HEK293 (cell line): ENCODE results near the gene ADAMTS12.

Experiments
- ZBTB48 ChIP-seq: fragments of 450-650 bp; formaldehyde crosslinking; IDR thresholded peaks from 2 replicates; pipeline ENCODE4 v1.5.1; 2016; ENCODE audit warnings: missing biosample characterization, missing genetic modification characterization
- TF ChIP-seq, protein P1 (sequence below): fragments of 450-650 bp; formaldehyde crosslinking; conservative IDR thresholded peaks from 2 replicates; pipeline ENCODE4 v1.5.1; 2016; ENCODE audit warnings: low read depth, missing biosample characterization, missing genetic modification characterization
- TF ChIP-seq, protein P2 (sequence below): fragments of 450-650 bp; formaldehyde crosslinking; IDR thresholded peaks from 2 replicates; pipeline ENCODE4 v1.5.1; 2016; ENCODE audit warnings: missing biosample characterization, missing genetic modification characterization

DNA sequence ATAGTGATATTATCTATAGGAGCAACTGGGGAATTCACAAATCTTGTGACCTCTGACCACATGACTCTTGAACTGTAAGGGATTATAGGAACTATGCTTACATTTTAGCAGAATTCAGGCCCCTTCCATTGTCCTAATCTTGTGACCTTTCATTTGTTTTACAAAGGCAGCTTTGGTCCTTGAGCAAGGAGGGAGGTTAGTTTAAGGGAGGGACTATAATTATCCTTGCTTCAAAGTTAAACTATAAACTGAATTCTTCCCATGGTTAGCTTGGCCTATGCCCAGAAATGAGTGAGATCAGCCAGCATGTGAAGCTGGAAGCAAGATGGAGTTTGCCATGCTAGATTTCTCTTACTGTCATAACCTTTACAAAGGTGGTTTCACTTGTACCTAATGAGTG is 399.8 kb downstream of the ADAMTS12 start:
- no peak for TF ChIP-seq ZBTB48 (tag by site-specific recombination)
- TF ChIP-seq, protein P1, sequence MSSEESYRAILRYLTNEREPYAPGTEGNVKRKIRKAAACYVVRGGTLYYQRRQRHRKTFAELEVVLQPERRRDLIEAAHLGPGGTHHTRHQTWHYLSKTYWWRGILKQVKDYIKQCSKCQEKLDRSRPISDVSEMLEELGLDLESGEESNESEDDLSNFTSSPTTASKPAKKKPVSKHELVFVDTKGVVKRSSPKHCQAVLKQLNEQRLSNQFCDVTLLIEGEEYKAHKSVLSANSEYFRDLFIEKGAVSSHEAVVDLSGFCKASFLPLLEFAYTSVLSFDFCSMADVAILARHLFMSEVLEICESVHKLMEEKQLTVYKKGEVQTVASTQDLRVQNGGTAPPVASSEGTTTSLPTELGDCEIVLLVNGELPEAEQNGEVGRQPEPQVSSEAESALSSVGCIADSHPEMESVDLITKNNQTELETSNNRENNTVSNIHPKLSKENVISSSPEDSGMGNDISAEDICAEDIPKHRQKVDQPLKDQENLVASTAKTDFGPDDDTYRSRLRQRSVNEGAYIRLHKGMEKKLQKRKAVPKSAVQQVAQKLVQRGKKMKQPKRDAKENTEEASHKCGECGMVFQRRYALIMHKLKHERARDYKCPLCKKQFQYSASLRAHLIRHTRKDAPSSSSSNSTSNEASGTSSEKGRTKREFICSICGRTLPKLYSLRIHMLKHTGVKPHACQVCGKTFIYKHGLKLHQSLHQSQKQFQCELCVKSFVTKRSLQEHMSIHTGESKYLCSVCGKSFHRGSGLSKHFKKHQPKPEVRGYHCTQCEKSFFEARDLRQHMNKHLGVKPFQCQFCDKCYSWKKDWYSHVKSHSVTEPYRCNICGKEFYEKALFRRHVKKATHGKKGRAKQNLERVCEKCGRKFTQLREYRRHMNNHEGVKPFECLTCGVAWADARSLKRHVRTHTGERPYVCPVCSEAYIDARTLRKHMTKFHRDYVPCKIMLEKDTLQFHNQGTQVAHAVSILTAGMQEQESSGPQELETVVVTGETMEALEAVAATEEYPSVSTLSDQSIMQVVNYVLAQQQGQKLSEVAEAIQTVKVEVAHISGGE (tag by site-specific recombination), result no peak
- TF ChIP-seq, protein P2, sequence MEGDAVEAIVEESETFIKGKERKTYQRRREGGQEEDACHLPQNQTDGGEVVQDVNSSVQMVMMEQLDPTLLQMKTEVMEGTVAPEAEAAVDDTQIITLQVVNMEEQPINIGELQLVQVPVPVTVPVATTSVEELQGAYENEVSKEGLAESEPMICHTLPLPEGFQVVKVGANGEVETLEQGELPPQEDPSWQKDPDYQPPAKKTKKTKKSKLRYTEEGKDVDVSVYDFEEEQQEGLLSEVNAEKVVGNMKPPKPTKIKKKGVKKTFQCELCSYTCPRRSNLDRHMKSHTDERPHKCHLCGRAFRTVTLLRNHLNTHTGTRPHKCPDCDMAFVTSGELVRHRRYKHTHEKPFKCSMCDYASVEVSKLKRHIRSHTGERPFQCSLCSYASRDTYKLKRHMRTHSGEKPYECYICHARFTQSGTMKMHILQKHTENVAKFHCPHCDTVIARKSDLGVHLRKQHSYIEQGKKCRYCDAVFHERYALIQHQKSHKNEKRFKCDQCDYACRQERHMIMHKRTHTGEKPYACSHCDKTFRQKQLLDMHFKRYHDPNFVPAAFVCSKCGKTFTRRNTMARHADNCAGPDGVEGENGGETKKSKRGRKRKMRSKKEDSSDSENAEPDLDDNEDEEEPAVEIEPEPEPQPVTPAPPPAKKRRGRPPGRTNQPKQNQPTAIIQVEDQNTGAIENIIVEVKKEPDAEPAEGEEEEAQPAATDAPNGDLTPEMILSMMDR, result no peak
